Neutrophil (primary cell): ENCODE results near the gene UNCX.

Experiments
- H3K27ac ChIP-seq: fragments of 200-600 bp; sonication (generic); 2 replicates; pipeline ENCODE4 v1.5.1; 2016; ENCODE audit warnings: mild to moderate bottlenecking, moderate library complexity
- H3K27me3 ChIP-seq: fragments of 200-600 bp; sonication (generic); 2 replicates; pipeline ENCODE4 v1.6.0; 2016; ENCODE audit warnings: mild to moderate bottlenecking
- H3K36me3 ChIP-seq: fragments of 200-600 bp; sonication (generic); 2 replicates; pipeline ENCODE4 v1.5.1; 2017
- H3K4me1 ChIP-seq, 2 experiments: fragments of 200-600 bp in 1 of 2; sonication (generic) in 1 of 2; 1 replicate in 1 of 2; 2 replicates in 1 of 2; pipeline versions ENCODE4 v1.5.1 to v1.6.1; 2013 to 2016; ENCODE audit warnings: low read depth in 1 of 2, low read length in 1 of 2, mild to moderate bottlenecking in 1 of 2, moderate library complexity in 1 of 2; ENCODE audit not compliant: control insufficient read depth in 1 of 2, insufficient read depth in 1 of 2
- H3K4me3 ChIP-seq, 2 experiments: fragments of 200-600 bp in 1 of 2; sonication (generic) in 1 of 2; 1 replicate in 1 of 2; 2 replicates in 1 of 2; pipeline ENCODE4 v1.5.1; 2013 to 2016; ENCODE audit warnings: low read depth in 1 of 2, low read length in 1 of 2, mild to moderate bottlenecking in 1 of 2, moderate library complexity in 1 of 2
- H3K9me3 ChIP-seq: fragments of 200-600 bp; sonication (generic); 2 replicates; pipeline ENCODE4 v1.5.1; 2016
- CTCF ChIP-seq: fragments of 200-600 bp; sonication (generic); IDR thresholded peaks from 2 replicates; pipeline ENCODE4 v1.5.1; 2016; ENCODE audit warnings: antibody characterized with exemption

The UNCX gene

DNA sequence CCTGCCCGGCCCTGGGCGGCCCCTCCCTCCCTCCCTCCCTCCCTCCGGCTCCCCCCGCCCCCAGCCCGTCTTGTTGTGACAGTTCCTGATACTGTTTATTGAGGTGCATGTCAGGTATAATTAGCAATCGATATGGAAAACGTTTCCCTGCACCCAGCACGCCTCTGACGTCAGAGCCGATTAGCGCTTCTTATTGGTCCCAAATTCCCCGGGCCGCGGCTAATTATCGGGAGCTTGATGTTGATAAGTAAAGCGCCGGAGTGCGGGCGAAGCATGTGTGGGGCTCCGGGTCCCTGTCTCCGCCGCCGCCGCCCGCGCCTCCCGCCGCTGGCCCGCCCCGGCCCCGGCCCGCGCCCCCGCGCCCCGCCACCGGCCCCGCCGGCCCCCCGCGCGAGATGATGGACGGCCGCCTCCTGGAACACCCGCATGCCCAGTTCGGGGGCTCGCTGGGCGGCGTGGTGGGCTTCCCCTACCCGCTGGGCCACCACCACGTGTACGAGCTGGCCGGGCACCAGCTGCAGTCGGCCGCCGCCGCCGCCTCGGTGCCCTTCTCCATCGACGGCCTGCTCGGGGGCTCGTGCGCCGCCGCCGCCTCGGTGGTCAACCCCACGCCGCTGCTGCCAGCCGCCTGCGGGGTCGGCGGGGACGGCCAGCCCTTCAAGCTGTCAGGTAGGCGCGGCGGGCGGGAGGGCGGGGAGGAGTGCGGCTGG lies at the start of gene UNCX:
Gene UNCX, plus strand, starts transcription at position 250 of the 710 bp plus-strand sequence. Its CDS starts 146 bp downstream, at position 396.
- Histone ChIP-seq H3K4me1 (peaks cover 8 to 11% of the 10 kb centered on the region in 2 experiments), H3K27ac (no peak within 1 kb of the TSS), H3K27me3 (peaks cover 100% of the 10 kb centered on the region), H3K36me3 (no peaks in the 10 kb centered on the region), H3K9me3 (no peaks in the 10 kb centered on the region), H3K4me3 (no peak within 1 kb of the TSS)
- TF ChIP-seq CTCF = no peak

- no peak overlapping the region for H3K4me3 ChIP-seq
- no peak overlapping the region for H3K27ac ChIP-seq
- no peaks in the 10 kb centered on the region for H3K9me3 ChIP-seq
- no peak for TF ChIP-seq CTCF
- H3K4me1 ChIP-seq = peaks cover 13 to 21% of the 10 kb centered on the region in 2 experiments
- no peaks in the 10 kb centered on the region for H3K36me3 ChIP-seq
- H3K27me3 ChIP-seq = no peaks in the 10 kb centered on the region
Measured at GRCh38 chr7:1187127-1187526, 45.5 kb upstream of the UNCX start.

GRCh38 chr7:1188720-1189294 lies 43.9 kb upstream of the UNCX start:
- Histone ChIP-seq H3K27ac (peak overlapping the region; percentile 79), H3K27me3 (peaks cover 2% of the 10 kb centered on the region), H3K4me1 (peaks cover 20 to 29% of the 10 kb centered on the region in 2 experiments), H3K9me3 (no peaks in the 10 kb centered on the region), H3K4me3 (no peak overlapping the region), H3K36me3 (no peaks in the 10 kb centered on the region)
- no peak for TF ChIP-seq CTCF

GRCh38 chr7:1189986-1190772 lies 42.5 kb upstream of the UNCX start:
- H3K4me1 ChIP-seq = peaks cover 20 to 29% of the 10 kb centered on the region in 2 experiments
- H3K27ac ChIP-seq = peak overlapping the region; percentile 79
- H3K27me3 ChIP-seq = peaks cover 6% of the 10 kb centered on the region
- no peaks in the 10 kb centered on the region for H3K36me3 ChIP-seq
- no peak for TF ChIP-seq CTCF
- no peak overlapping the region for H3K4me3 ChIP-seq
- no peaks in the 10 kb centered on the region for H3K9me3 ChIP-seq

DNA sequence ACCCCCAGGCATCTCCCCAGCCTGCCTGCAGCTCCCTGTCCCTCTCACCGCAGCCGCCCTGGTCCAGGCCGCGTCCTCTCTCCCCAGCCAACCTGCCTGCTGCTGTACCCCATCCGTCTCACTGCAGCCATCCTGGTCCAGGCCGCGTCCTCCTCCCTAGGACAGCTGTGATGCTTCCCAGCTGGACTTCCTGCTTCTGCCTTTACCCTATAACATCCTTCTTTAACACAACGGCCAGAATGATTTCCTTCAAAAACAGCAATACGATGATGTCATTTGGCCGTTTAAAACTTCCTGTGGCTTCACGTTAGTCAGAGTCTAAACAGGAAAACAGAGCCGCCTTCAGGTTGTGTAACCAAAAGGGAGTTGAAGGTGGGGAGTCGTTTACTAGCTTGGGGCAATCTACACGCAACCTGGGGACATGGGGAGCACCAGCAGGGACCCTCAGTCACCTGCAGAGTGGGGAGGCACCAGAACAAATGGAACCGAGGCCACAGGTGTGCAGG lies 40.4 kb upstream of the UNCX start:
- Histone ChIP-seq H3K36me3 (no peaks in the 10 kb centered on the region), H3K4me1 (peaks cover 18 to 26% of the 10 kb centered on the region in 2 experiments), H3K9me3 (no peaks in the 10 kb centered on the region), H3K27ac (peak overlapping the region; percentile 73), H3K27me3 (peaks cover 10% of the 10 kb centered on the region), H3K4me3 (no peak overlapping the region)
- TF ChIP-seq CTCF = no peak
